Epithelial cell of proximal tubule (primary cell): ENCODE data around the gene CTSZ. TPM values are rescaled to one million over a fixed set of nuclear protein-coding genes. Genes with fewer than 3 reads are reported as not detected.

Experiments
- DNase-seq: peaks from one replicate; pipeline ENCODE4 v3.0.0-alpha.2; 2011; ENCODE audit warnings: low read depth
- H3K4me3 ChIP-seq: 2 replicates; pipeline ENCODE4 v1.5.1; 2011; ENCODE audit warnings: low read depth, mild to moderate bottlenecking, low read length
- total RNA-seq: library from RNA; depleted of rRNA; stranded (reverse); fragments of >200 nt; gene quantifications from 2 replicates; pipeline ENCODE4 v1.2.3, GENCODE V29; 2015
- TF ChIP-seq, protein P1 (sequence below): conservative IDR thresholded peaks from 2 replicates; pipeline ENCODE4 v1.5.1; 2012; ENCODE audit warnings: low read depth, mild to moderate bottlenecking, low read length

CTSZ gene
- total RNA-seq, 1 donor from 2014 or later: 98.1 TPM

DNA sequence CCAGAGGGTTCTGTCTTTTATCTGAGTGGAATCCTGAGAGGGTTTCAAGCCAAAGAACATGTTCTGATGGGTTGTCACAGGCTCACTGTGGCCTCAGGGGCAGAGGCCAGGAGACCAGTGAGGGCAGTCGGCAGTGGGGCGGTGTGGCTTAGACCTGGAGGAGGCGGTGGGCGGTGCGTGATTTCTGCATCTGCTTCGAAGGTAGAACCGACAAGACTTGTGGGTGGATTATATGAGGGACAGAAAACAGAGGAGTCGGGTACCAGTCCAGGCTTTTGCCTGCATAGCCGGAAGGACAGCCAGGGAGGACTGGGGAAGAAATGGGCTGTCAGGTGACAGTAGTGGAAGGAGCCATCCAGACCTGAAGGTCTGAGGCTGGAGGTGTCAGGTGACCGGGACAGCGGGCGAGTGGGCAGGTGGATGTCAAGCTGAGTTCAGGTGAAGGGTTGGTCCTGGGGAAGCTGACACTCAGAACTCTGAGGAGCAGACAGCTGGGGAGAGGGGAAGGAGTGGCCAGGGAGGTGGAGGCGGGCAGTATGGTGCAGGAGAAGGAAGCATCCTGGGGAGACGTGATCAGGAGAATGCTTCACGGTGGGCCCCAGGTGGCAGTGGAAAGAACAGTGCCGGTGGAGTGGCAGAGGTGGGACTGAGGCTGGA is 3.1 kb downstream of the CTSZ start:
- DNase-seq: no peak
- no peak overlapping the region for H3K4me3 ChIP-seq
- TF ChIP-seq, protein P1, sequence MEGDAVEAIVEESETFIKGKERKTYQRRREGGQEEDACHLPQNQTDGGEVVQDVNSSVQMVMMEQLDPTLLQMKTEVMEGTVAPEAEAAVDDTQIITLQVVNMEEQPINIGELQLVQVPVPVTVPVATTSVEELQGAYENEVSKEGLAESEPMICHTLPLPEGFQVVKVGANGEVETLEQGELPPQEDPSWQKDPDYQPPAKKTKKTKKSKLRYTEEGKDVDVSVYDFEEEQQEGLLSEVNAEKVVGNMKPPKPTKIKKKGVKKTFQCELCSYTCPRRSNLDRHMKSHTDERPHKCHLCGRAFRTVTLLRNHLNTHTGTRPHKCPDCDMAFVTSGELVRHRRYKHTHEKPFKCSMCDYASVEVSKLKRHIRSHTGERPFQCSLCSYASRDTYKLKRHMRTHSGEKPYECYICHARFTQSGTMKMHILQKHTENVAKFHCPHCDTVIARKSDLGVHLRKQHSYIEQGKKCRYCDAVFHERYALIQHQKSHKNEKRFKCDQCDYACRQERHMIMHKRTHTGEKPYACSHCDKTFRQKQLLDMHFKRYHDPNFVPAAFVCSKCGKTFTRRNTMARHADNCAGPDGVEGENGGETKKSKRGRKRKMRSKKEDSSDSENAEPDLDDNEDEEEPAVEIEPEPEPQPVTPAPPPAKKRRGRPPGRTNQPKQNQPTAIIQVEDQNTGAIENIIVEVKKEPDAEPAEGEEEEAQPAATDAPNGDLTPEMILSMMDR: no peak

DNA sequence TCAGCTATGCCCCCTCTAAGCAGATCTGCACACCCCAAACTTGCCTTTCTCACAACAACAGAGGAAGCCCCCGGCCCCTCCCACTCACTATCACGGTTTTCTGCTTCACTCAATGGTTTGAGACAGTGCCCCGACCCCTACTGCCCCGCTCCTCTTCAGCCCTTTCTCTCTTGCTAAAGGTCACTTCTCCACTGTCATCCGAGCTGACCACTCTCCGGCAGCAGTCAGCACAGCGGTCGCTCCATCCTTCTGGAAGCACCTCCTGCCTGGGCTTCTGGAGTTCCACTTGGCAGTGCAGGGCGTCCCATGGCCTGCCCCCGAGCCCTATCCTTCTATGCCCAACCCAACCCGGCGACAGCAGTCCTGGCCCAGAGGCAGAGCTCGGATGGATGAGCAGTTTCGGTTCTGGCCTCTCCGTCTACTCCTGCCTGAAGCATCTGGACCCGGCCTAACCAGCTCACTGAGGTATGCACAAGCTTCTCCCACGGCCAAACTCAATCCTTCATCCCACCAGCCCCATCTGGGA is 4.1 kb downstream of the CTSZ start:
- no peak for DNase-seq

DNA sequence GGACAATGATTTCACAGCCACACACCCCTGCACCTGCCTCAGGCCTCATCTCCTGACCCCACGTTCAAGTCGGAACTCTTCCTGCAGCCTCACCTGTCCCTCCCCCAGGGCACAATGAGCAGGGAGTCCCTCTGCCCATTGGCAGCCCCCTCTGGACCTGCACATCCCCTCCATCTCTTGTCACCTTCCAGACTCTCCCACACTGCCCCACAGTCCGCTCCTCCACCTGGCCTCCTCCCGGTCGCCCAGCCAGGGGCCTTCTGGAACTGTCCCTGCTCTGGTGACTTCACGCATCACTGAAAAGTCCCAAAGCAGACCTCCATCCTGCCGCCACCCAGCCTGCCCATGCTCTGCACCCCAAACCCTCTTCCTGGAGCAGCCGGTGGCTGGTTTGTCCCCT is 4.7 kb downstream of the CTSZ start:
- DNase-seq: no peak
- no peak overlapping the region for H3K4me3 ChIP-seq
- TF ChIP-seq, protein P1: no peak

More for the DNA sequence above, 4.1 kb downstream of the CTSZ start:
- TF ChIP-seq, protein P1: no peak
- H3K4me3 ChIP-seq: no peak overlapping the region

DNA sequence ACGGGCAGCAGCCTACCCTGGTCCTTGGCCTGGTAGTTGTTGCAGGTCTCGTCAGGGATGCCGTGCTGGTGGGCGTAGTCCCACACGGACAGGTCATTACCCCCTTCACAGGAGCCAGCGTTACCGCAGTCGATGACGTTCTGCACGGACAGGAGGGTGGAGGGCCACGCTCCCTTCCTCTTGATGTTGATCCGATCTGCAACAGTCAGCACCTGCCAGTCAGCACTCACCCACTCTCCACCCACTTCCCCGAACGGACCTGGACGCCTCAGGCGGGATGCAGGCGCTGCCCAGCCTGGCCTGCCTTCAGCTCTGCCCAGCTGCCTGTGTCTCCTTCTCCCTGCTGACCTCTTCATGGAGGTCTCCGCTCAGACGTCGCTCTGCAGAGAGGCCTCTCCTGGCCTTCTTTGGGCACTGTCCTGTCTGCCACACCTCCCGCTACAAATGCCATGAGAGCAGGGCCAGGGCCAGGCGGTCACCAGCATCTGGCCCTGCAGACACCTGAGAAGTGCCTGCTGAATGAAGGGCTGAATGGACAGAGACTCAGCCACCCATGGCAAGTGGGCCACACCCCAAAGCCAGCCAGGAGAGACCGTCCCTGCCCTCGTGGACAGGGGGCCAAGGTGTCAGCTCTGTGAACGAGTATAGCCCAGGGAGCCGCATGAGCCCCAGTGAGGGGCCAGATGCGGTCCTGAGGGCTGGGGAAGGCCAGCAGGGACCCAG is 5.4 kb downstream of the CTSZ start:
- DNase-seq: no peak
- no peak overlapping the region for H3K4me3 ChIP-seq
- TF ChIP-seq, protein P1: no peak

DNA sequence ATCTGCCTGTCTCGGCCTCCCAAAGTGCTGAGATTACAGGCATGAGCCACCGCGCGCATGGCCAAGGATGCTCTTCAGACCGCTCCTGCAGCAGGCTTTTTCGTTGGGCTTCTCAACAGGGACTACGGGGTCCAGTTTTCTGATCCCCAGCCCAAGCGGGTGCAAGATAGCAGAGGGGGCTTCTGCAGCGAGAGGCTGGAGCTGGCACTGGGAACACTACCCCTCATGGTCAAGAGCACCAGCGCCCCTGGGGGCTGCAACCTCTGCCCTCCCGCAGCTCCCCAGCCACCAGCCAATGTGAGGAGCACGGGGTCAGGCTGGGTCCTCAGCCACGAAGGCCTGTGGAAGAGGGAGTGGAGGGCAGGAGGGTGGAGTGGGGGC is 6.0 kb downstream of the CTSZ start:
- TF ChIP-seq, protein P1: no peak
- no peak for DNase-seq
- no peak overlapping the region for H3K4me3 ChIP-seq

DNA sequence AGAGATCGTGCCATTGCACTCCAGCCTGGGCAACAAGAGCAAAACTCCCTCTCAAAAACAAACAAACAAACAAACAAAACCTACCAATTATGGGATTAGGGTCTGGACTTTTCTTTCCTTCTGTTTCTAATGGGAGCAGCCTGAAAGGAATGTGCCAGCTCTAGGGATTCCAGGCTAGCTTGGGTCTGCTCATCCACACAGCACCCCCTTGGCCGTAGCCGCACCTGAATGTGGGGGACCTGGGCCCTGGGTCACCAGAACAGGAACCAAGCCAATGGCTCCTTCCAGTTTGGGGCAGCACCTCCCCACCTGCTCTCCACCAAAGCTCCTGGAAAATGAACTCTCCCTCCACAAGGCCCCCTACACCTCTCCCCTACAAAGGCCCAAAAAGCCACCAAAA is 6.7 kb downstream of the CTSZ start:
- TF ChIP-seq, protein P1: no peak
- DNase-seq: no peak
- no peak overlapping the region for H3K4me3 ChIP-seq
